Omental fat pad (tissue), 4 donors: ENCODE results near the gene TAB2. TPM values are rescaled to one million over a fixed set of nuclear protein-coding genes. Genes with fewer than 3 reads are reported as not detected.

Source experiments
- ATAC-seq: fragments of 150-250 bp; one replicate; pipeline ENCODE4 v1.9.1; 2016; ENCODE audit warnings: mild to moderate bottlenecking, moderate library complexity; ENCODE audit not compliant: low FRiP score
- DNase-seq: peaks from one replicate; pipeline ENCODE4 v3.0.0-alpha.2; 2019; ENCODE audit warnings: low spot score
- total RNA-seq, 4 donors: library from RNA; depleted of rRNA; stranded (reverse); fragments of >200 nt; gene quantifications; one replicate each; pipeline ENCODE4 v1.1.0, GENCODE V29; 2016
- TF ChIP-seq, protein P1 (sequence below), 3 donors: fragments of 450-650 bp; IDR thresholded peaks; one replicate each; pipeline ENCODE4 v1.5.1; 2016 to 2017; ENCODE audit warnings: antibody characterized with exemption in 3 of 3, mild to moderate bottlenecking in 3 of 3, moderate library complexity in 2 of 3

Gene TAB2
- total RNA-seq, 4 donors from 2014 or later, result 40.0 to 88.4 (median 58.6) TPM

DNA sequence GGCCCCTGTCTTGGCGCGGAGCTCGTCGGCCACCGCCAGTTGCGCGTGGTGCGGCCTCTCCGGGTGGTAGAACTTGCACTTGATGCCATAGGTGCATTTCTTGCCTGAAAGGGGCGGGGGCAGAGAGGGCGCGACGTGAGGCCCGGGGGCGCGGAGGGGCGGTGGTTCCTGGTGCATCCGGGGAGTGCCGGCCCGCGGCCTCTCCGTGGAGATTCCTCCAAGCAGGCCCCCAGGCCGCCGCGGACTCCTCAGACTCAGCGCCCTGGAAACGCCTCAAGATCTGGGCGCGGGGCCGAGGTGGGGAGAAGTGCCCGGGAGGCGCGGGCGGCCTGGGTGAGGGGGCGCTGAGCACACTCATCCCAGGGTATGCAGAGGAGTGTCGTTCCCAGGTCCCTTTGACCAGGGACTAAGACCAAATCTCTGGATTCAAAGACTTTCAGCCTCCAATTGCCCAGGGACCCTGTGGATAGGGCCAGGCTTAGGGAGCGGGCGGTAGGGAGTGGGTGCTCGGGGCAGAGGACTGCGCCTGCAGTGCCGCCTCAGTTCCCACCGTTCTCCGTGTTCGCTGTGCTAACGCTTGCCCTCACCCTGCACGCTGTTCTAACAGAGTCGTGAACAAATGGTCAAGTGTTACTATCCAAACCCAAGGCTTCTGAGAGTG, 134.0 kb downstream of the TAB2 start:
- ATAC-seq, result peak; percentile 8
- TF ChIP-seq, protein P1, sequence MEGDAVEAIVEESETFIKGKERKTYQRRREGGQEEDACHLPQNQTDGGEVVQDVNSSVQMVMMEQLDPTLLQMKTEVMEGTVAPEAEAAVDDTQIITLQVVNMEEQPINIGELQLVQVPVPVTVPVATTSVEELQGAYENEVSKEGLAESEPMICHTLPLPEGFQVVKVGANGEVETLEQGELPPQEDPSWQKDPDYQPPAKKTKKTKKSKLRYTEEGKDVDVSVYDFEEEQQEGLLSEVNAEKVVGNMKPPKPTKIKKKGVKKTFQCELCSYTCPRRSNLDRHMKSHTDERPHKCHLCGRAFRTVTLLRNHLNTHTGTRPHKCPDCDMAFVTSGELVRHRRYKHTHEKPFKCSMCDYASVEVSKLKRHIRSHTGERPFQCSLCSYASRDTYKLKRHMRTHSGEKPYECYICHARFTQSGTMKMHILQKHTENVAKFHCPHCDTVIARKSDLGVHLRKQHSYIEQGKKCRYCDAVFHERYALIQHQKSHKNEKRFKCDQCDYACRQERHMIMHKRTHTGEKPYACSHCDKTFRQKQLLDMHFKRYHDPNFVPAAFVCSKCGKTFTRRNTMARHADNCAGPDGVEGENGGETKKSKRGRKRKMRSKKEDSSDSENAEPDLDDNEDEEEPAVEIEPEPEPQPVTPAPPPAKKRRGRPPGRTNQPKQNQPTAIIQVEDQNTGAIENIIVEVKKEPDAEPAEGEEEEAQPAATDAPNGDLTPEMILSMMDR (IDR thresholded peaks at IDR 0.05), result no peak
- no peak for DNase-seq

GRCh38 chr6:149452037-149452939, 134.8 kb downstream of the TAB2 start:
- ATAC-seq, result no peak
- TF ChIP-seq, protein P1 (IDR thresholded peaks at IDR 0.05), result no peak

GRCh38 chr6:149453597-149454345, 136.3 kb downstream of the TAB2 start:
- ATAC-seq (no peak), DNase-seq (no peak)
- TF ChIP-seq, protein P1 (IDR thresholded peaks at IDR 0.05), result no peak

More at GRCh38 chr6:149452037-149452939, 134.8 kb downstream of the TAB2 start:
- DNase-seq, result no peak

DNA sequence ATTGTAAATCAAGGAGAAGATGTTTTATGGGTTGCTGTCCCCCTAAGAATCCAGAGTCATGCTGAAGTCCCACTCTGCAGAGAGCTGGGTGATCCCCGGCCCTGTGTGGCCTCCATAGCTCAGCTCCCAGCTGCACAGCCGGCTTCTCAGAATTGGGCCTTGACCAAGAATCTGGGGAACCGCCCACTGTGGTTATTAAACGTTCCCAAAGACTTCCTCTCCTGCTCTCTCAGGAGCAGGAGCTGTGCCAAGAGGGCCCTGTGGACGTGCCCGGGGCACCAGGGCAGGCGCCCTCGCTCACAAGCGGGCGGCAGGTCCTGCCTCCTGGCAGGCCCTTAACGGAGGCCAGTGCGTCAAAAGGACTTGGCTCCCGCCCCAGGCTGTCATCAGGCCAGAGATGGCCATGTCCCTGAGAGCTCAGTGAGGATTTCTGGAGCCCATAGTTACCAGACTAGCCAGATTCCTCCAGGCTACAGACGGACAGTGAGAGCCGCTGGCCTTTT, 136.9 kb downstream of the TAB2 start:
- peak; percentile 45 for ATAC-seq
- TF ChIP-seq, protein P1 (IDR thresholded peaks at IDR 0.05), result no peak
- peak; percentile 45 for DNase-seq

- DNase-seq, result no peak
- no peak for ATAC-seq
- TF ChIP-seq, protein P1 (IDR thresholded peaks at IDR 0.05), result no peak
Observed at GRCh38 chr6:149455031-149455732, 137.7 kb downstream of the TAB2 start.

DNA sequence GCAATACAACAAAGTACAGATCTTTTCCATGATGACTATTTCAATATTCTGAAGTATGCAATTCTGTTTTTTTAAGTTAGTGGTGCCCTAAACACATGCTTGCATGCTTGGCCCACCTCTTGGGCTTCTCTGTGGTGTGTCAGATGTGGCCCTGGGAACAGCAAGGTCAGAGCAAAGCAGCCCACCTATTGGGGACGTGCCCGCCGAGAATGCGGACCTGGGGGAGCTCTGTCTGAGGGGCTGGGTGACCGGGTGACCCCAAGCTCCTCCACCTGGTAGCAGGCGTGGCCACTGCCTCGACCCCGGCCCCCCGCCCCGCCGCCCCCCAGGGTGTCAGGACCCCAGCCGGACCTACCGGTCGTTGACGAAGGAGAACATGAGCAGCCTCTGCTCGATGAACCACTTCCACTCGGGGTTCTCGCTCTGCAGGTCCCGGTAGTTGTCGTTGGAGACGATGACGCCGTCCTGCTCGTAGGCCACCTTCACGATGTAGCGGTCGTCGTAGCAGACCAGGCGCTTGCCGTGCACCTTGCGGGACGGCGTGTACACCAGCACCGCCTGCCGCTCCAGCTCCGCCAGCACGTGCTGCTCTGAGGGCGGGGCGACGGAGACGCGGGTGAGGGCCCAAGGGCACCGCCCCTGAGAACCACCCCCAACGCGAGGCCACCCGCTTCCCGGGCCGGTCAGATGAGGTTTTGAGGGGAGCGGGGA, 139.0 kb downstream of the TAB2 start:
- DNase-seq (no peak), ATAC-seq (no peak)

More for the DNA sequence above, 139.0 kb downstream of the TAB2 start:
- TF ChIP-seq, protein P1 (IDR thresholded peaks at IDR 0.05), result no peak
